GM12891 (cell line): Measurements from ENCODE around the gene EMX1.

Source experiments
- POLR2A ChIP-seq: IDR thresholded peaks from 2 replicates; pipeline ENCODE4 v1.6.1; 2011; ENCODE audit warnings: low read depth, low read length, control low read depth
- POLR2AphosphoS5 ChIP-seq: IDR thresholded peaks from 2 replicates; pipeline ENCODE4 v1.6.1; 2011; ENCODE audit warnings: low read depth, low read length, control low read depth
- SPI1 ChIP-seq: IDR thresholded peaks from 2 replicates; pipeline ENCODE4 v1.6.1; 2011; ENCODE audit warnings: low read depth, low read length, control low read depth
- TAF1 ChIP-seq: IDR thresholded peaks from 2 replicates; pipeline ENCODE4 v1.6.1; 2011; ENCODE audit warnings: low read depth, low read length, control low read depth

- no peak for TF ChIP-seq TAF1
- no peak for TF ChIP-seq POLR2A
- no peak for TF ChIP-seq POLR2AphosphoS5
- TF ChIP-seq SPI1 = no peak
Measured at GRCh38 chr2:72972352-72973136, 55.2 kb downstream of the EMX1 start.
